GM12878 (cell line): ENCODE data around the gene FLII.

Experiments
- BCL3 ChIP-seq: IDR thresholded peaks from 2 replicates; pipeline ENCODE4 v1.6.1; 2011; ENCODE audit warnings: borderline replicate concordance, low read depth, mild to moderate bottlenecking, moderate library complexity, low read length; ENCODE audit not compliant: insufficient read depth, poor library complexity, severe bottlenecking
- KAT2A ChIP-seq: conservative IDR thresholded peaks from 2 replicates; pipeline ENCODE4 v1.6.1; 2011; ENCODE audit warnings: low read depth, low read length; ENCODE audit not compliant: control insufficient read depth
- SIX5 ChIP-seq: IDR thresholded peaks from 2 replicates; pipeline ENCODE4 v1.6.1; 2011; ENCODE audit warnings: mild to moderate bottlenecking, low read depth, low read length, moderate library complexity; ENCODE audit not compliant: severe bottlenecking
- YY1 ChIP-seq: IDR thresholded peaks from 2 replicates; pipeline ENCODE4 v1.6.1; 2011; ENCODE audit warnings: low read depth, mild to moderate bottlenecking, low read length

GRCh38 chr17:18235743-18236256, 22.7 kb downstream of the FLII start:
- no peak for TF ChIP-seq KAT2A
- TF ChIP-seq SIX5: no peak
- no peak for TF ChIP-seq BCL3
- no peak for TF ChIP-seq YY1
